CD4-positive, alpha-beta T cell (primary cell): ENCODE measurements around the gene MPZ. TPM values are rescaled to one million over a fixed set of nuclear protein-coding genes. Genes with fewer than 3 reads are reported as not detected.
"Not testable (repeated sequence)": the region's sequence is repeated elsewhere in the genome, so short reads cannot be mapped to it uniquely, and the experiment has no call there.

Experiments
- ATAC-seq: fragments of 200-7000 bp; cut with Tn5 transposase; one replicate; pipeline ENCODE4 v1.10.0; 2022; ENCODE audit warnings: mild to moderate bottlenecking; ENCODE audit not compliant: poor library complexity
- CTCF ChIA-PET: fragments of 350-600 bp; sonication (Branson Sonifier 250); formaldehyde crosslinking; loops from one replicate; lab custom pipeline; 2021; ENCODE audit warnings: antibody characterized with exemption, inconsistent platforms; lab: Charles Lee
- POLR2A ChIA-PET: fragments of 350-600 bp; sonication (Branson Sonifier 250); formaldehyde crosslinking; loops from one replicate; lab custom pipeline; 2021; ENCODE audit warnings: antibody characterized with exemption, inconsistent platforms; lab: Charles Lee
- DNase-seq, 14 experiments: peaks; one replicate each; pipeline ENCODE4 v3.0.0-alpha.2; 2013 to 2020; ENCODE audit warnings: mixed read lengths in 2 of 14
- H3K27ac ChIP-seq, 2 donors: one replicate each; pipeline versions ENCODE4 v1.5.1 to v1.7.0; 2013; ENCODE audit warnings: low read length in 2 of 2, low read depth in 1 of 2, mild to moderate bottlenecking in 1 of 2
- H3K27me3 ChIP-seq, 2 experiments: 1 replicate in 1 of 2; 2 replicates in 1 of 2; pipeline versions ENCODE4 v1.6.1 to v1.7.0; 2013; ENCODE audit warnings: low read length in 2 of 2, control low read depth in 1 of 2, mild to moderate bottlenecking in 1 of 2, moderate library complexity in 1 of 2; ENCODE audit not compliant: insufficient read depth in 2 of 2, control insufficient read depth in 1 of 2
- H3K36me3 ChIP-seq: one replicate; pipeline ENCODE4 v1.6.1; 2013; ENCODE audit warnings: low read length, control low read depth; ENCODE audit not compliant: insufficient read depth
- H3K4me1 ChIP-seq: one replicate; pipeline ENCODE4 v1.6.1; 2013; ENCODE audit warnings: low read length, control low read depth; ENCODE audit not compliant: insufficient read depth
- H3K4me3 ChIP-seq: one replicate; pipeline ENCODE4 v1.5.1; 2013; ENCODE audit warnings: mild to moderate bottlenecking, low read length, moderate library complexity
- H3K9me3 ChIP-seq, 2 experiments: 1 replicate in 1 of 2; 2 replicates in 1 of 2; pipeline versions ENCODE4 v1.6.1 to v1.7.0; 2013; ENCODE audit warnings: low read length in 2 of 2, mild to moderate bottlenecking in 2 of 2, control low read depth in 1 of 2, moderate library complexity in 1 of 2; ENCODE audit not compliant: control insufficient read depth in 1 of 2, insufficient read depth in 1 of 2
- H3K27ac Mint-ChIP-seq: one replicate; pipeline ENCODE4 v1.8.0; 2020; ENCODE audit warnings: mixed read lengths
- H3K27me3 Mint-ChIP-seq: one replicate; pipeline ENCODE4 v1.8.0; 2021; ENCODE audit warnings: mixed read lengths
- H3K36me3 Mint-ChIP-seq: one replicate; pipeline ENCODE4 v1.8.0; 2021; ENCODE audit warnings: low read depth, mixed read lengths
- H3K4me1 Mint-ChIP-seq: one replicate; pipeline ENCODE4 v1.8.0; 2021; ENCODE audit warnings: low read depth, mixed read lengths
- H3K4me3 Mint-ChIP-seq: one replicate; pipeline ENCODE4 v1.8.0; 2020; ENCODE audit warnings: mild to moderate bottlenecking, mixed read lengths
- H3K9me3 Mint-ChIP-seq: one replicate; pipeline ENCODE4 v1.8.0; 2020; ENCODE audit warnings: mixed read lengths
- CTCF ChIP-seq: fragments of 200-600 bp; IDR thresholded peaks from one replicate; pipeline ENCODE4 v1.8.0; 2022; ENCODE audit warnings: antibody characterized with exemption, mild to moderate bottlenecking
- intact Hi-C, 2 experiments: fragments of 100-400 bp; cut with DNase I in 1 of 2; cut with micrococcal nuclease in 1 of 2; formaldehyde crosslinking; loops; one replicate each; pipeline versions ENCODE4 v1.15.1 to v1.9.0; 2023 to 2025; cut with DNase I, micrococcal nuclease
- total RNA-seq, 174 experiments: library from RNA in 2 of 174; stranded (reverse) in 2 of 174; gene quantifications; one replicate each; pipeline ENCODE4 v1.2.3 and lab custom pipeline; 2021 to 2026

Gene MPZ
- total RNA-seq, 2 experiments from 2014 or later: 3.1 to 3.2 TPM

GRCh38 chr1:161259765-161260164 lies 50.0 kb downstream of the MPZ start:
- Histone ChIP-seq H3K27me3 (peaks cover 39 to 53% of the 10 kb centered on the region in 2 experiments), H3K9me3 (peaks cover 13 to 15% of the 10 kb centered on the region in 2 experiments), H3K4me1 (peaks cover 17% of the 10 kb centered on the region), H3K27ac (no peak overlapping the region), H3K36me3 (no peaks in the 10 kb centered on the region), H3K4me3 (no peak overlapping the region)
- ChIA-PET CTCF (no interaction called here), POLR2A (no interaction called here)
- H3K4me3 Mint-ChIP-seq: peak overlapping the region; percentile 51
- intact Hi-C loops: loop anchor here in 1 of 2 experiments (1.0 kb wide), 1 partner anchor 43 kb away; no protein-coding TSS in a partner anchor
- TF ChIP-seq CTCF: no peak
- ATAC-seq (no peak), DNase-seq (no peak)
- no peak overlapping the region for H3K27ac Mint-ChIP-seq
- H3K9me3 Mint-ChIP-seq: peaks cover 6% of the 10 kb centered on the region
- H3K27me3 Mint-ChIP-seq: peaks cover 78% of the 10 kb centered on the region
- H3K4me1 Mint-ChIP-seq: peaks cover 5% of the 10 kb centered on the region
- H3K36me3 Mint-ChIP-seq: peaks cover 15% of the 10 kb centered on the region

GRCh38 chr1:161259345-161259702 lies 50.4 kb downstream of the MPZ start:
- intact Hi-C loops: no loop called here
- H3K27me3 Mint-ChIP-seq: peaks cover 78% of the 10 kb centered on the region
- H3K27ac ChIP-seq: no peak overlapping the region
- DNase-seq: no peak
- no peaks in the 10 kb centered on the region for H3K36me3 ChIP-seq
- H3K27ac Mint-ChIP-seq: no peak overlapping the region
- H3K9me3 ChIP-seq: peaks cover 13 to 15% of the 10 kb centered on the region in 2 experiments
- peaks cover 15% of the 10 kb centered on the region for H3K36me3 Mint-ChIP-seq
- H3K9me3 Mint-ChIP-seq: peaks cover 6% of the 10 kb centered on the region
- peak overlapping the region; percentile 51 for H3K4me3 Mint-ChIP-seq
- peaks cover 39 to 50% of the 10 kb centered on the region in 2 experiments for H3K27me3 ChIP-seq
- TF ChIP-seq CTCF: no peak
- ChIA-PET POLR2A (no interaction called here), CTCF (no interaction called here)
- ATAC-seq: no peak
- H3K4me1 Mint-ChIP-seq: peaks cover 5% of the 10 kb centered on the region
- peaks cover 17% of the 10 kb centered on the region for H3K4me1 ChIP-seq
- H3K4me3 ChIP-seq: no peak overlapping the region

GRCh38 chr1:161258439-161259344 lies 51.1 kb downstream of the MPZ start, which contains the start of gene PCP4L1:
TSS of gene PCP4L1 (plus strand) at chr1:161258745. CDS start at chr1:161258975, 230 bp downstream.
- Mint-ChIP-seq H3K36me3 (peaks cover 15% of the 10 kb centered on the region), H3K27ac (no peak within 1 kb of the TSS)
- peak within 1 kb of the TSS; percentile 42 for H3K4me3 ChIP-seq

GRCh38 chr1:161257109-161257508 lies 52.7 kb downstream of the MPZ start:
- not testable (repeated sequence) for H3K4me3 ChIP-seq

More at GRCh38 chr1:161258439-161259344, 51.1 kb downstream of the MPZ start, which contains the start of gene PCP4L1:
- Histone ChIP-seq H3K9me3 (peaks cover 13 to 15% of the 10 kb centered on the region in 2 experiments), H3K36me3 (no peaks in the 10 kb centered on the region), H3K27me3 (peaks cover 39 to 50% of the 10 kb centered on the region in 2 experiments), H3K27ac (no peak within 1 kb of the TSS), H3K4me1 (peaks cover 17% of the 10 kb centered on the region)
- ChIA-PET CTCF (no interaction called here), POLR2A (interaction anchor here (0.7 kb wide), 1 partner anchor 56 kb away, joined by 3 read pairs; the partner anchor contains the start of gene SDHC)
- intact Hi-C loops: no loop called here
- H3K27me3 Mint-ChIP-seq: peaks cover 78% of the 10 kb centered on the region
- peak within 1 kb of the TSS; percentile 68 for H3K4me3 Mint-ChIP-seq
- ATAC-seq: peak; percentile 82
- H3K9me3 Mint-ChIP-seq: peaks cover 6% of the 10 kb centered on the region
- DNase-seq: peak in 9 of 14 experiments; percentile 3 to 46 (median 13)
- H3K4me1 Mint-ChIP-seq: peaks cover 5% of the 10 kb centered on the region
- no peak for TF ChIP-seq CTCF

More at GRCh38 chr1:161257109-161257508, 52.7 kb downstream of the MPZ start:
- H3K36me3 ChIP-seq, H3K27ac Mint-ChIP-seq, H3K27ac ChIP-seq, H3K4me3 Mint-ChIP-seq, DNase-seq, ATAC-seq, intact Hi-C loops, POLR2A ChIA-PET, H3K9me3 Mint-ChIP-seq, CTCF ChIA-PET, H3K4me1 Mint-ChIP-seq: not testable (repeated sequence)
- Histone ChIP-seq H3K27me3 (peaks cover 38 to 47% of the 10 kb centered on the region in 2 experiments), H3K4me1 (peaks cover 17% of the 10 kb centered on the region), H3K9me3 (peaks cover 13 to 15% of the 10 kb centered on the region in 2 experiments)
- H3K36me3 Mint-ChIP-seq: peaks cover 15% of the 10 kb centered on the region
- peaks cover 74% of the 10 kb centered on the region for H3K27me3 Mint-ChIP-seq
